RWPE2 (cell line): ENCODE measurements around the gene CACHD1.

Experiments used
- ATAC-seq: fragments of 200-7000 bp; cut with Tn5 transposase; 3 replicates; pipeline ENCODE4 v1.9.1; 2021; ENCODE audit warnings: low read depth
- DNase-seq: peaks from one replicate; pipeline ENCODE4 v3.0.0-alpha.2; 2020; ENCODE audit warnings: low spot score
- H3K27ac ChIP-seq: fragments of 450-650 bp; 2 replicates; pipeline ENCODE4 v1.5.1; 2017; ENCODE audit warnings: mild to moderate bottlenecking; ENCODE audit not compliant: poor library complexity, severe bottlenecking
- H3K27me3 ChIP-seq: fragments of 250-450 bp; sonication (Bioruptor Pico); 2 replicates; pipeline ENCODE4 v1.5.1; 2021; ENCODE audit warnings: mild to moderate bottlenecking, moderate library complexity; ENCODE audit not compliant: insufficient read depth, poor library complexity, severe bottlenecking
- H3K36me3 ChIP-seq: fragments of 250-450 bp; sonication (Bioruptor Pico); 2 replicates; pipeline ENCODE4 v1.5.1; 2020; ENCODE audit warnings: low read depth, mild to moderate bottlenecking, moderate library complexity
- H3K4me1 ChIP-seq: fragments of 250-450 bp; sonication (Bioruptor Pico); 2 replicates; pipeline ENCODE4 v1.5.1; 2021; ENCODE audit warnings: mild to moderate bottlenecking, moderate library complexity; ENCODE audit not compliant: insufficient read depth, poor library complexity, severe bottlenecking
- H3K4me3 ChIP-seq: fragments of 250-450 bp; sonication (Bioruptor Pico); 2 replicates; pipeline ENCODE4 v1.5.1; 2021; ENCODE audit warnings: mild to moderate bottlenecking, moderate library complexity; ENCODE audit not compliant: severe bottlenecking
- H3K9me3 ChIP-seq: fragments of 250-450 bp; sonication (Bioruptor Pico); 2 replicates; pipeline ENCODE4 v1.5.1; 2021; ENCODE audit warnings: mild to moderate bottlenecking, moderate library complexity; ENCODE audit not compliant: severe bottlenecking
- TF ChIP-seq, protein P1 (sequence below): fragments of 450-650 bp; IDR thresholded peaks from one replicate; pipeline ENCODE4 v1.5.1; 2017; ENCODE audit warnings: mild to moderate bottlenecking, moderate library complexity; ENCODE audit not compliant: poor library complexity, severe bottlenecking

CACHD1 gene

DNA sequence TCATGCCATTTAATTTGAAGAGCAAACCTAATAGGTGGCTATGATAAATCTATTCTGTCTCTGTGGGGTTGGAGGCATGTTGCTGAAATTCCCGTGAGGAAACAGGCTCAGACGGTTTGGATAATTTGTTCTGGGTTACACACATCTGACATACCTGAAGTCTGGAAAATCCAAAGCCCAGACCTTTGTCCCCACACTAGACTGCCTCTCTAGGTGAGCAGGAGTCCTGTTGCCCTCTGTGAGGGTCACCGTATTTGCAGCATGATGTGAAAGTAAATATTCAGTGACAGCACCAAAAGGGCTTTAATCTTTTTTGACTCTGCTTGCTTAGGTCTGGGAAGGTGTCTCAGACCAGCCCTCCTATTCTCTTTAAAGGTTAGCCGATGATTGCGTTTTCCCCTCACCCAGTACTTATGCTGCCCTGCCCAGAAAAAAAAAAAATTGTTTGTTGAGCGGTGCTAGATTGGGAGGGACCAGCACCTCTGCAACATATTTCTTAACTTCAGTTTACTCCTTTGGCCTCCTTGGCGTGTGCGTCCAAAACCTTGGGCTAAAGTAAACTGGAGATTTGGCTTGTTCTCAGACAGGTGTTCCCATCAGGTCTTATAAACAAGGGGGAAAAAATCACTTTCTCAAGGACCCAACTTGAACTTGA lies 67.0 kb downstream of the CACHD1 start:
- no peaks in the 10 kb centered on the region for H3K36me3 ChIP-seq
- TF ChIP-seq, protein P1, sequence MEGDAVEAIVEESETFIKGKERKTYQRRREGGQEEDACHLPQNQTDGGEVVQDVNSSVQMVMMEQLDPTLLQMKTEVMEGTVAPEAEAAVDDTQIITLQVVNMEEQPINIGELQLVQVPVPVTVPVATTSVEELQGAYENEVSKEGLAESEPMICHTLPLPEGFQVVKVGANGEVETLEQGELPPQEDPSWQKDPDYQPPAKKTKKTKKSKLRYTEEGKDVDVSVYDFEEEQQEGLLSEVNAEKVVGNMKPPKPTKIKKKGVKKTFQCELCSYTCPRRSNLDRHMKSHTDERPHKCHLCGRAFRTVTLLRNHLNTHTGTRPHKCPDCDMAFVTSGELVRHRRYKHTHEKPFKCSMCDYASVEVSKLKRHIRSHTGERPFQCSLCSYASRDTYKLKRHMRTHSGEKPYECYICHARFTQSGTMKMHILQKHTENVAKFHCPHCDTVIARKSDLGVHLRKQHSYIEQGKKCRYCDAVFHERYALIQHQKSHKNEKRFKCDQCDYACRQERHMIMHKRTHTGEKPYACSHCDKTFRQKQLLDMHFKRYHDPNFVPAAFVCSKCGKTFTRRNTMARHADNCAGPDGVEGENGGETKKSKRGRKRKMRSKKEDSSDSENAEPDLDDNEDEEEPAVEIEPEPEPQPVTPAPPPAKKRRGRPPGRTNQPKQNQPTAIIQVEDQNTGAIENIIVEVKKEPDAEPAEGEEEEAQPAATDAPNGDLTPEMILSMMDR, result no peak
- H3K27me3 ChIP-seq, result no peaks in the 10 kb centered on the region
- no peaks in the 10 kb centered on the region for H3K4me1 ChIP-seq
- ATAC-seq (no peak), DNase-seq (no peak)
- H3K9me3 ChIP-seq, result no peaks in the 10 kb centered on the region
- H3K27ac ChIP-seq, result no peak overlapping the region
- H3K4me3 ChIP-seq, result no peak overlapping the region

DNA sequence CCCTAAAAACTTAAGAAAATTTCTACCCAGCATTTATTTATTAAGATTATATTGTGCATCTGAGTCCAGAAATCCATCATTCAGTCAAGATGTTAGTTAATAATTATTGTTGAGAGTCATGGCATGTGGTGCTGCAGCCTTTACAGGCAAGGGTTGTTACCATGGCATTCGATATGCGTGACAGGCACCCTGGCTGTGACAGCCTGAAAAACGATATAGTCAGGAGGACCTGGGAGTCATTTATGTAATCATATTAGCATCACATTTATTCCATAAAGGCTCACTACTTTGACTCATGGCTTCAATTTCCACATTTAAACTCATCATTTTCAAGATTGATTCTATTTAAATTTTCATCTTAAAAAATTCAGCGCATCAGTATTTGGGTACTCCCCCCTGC lies 68.0 kb downstream of the CACHD1 start:
- no peaks in the 10 kb centered on the region for H3K4me1 ChIP-seq
- TF ChIP-seq, protein P1, result no peak
- ATAC-seq (no peak), DNase-seq (no peak)
- H3K4me3 ChIP-seq, result no peak overlapping the region
- H3K36me3 ChIP-seq, result no peaks in the 10 kb centered on the region
- H3K9me3 ChIP-seq, result no peaks in the 10 kb centered on the region
- H3K27me3 ChIP-seq, result no peaks in the 10 kb centered on the region
- no peak overlapping the region for H3K27ac ChIP-seq

DNA sequence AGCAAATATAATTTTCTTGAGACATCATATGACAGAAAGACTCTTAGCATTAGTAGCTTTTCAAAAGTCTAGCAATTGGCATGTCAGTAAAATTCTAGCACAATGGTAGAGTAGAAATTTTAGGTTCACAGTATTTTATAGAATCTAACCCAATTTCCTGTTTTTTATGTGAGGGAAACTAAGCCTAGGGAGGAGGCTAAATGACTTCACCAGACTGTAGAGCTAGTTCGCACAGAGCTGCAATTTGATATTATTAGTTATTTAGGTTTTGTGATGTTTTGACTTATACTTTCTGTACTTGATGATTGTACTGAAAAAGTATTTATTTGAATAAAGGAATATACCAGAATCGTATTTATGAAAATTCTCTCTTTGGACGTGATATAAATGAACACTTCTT lies 68.5 kb downstream of the CACHD1 start:
- TF ChIP-seq, protein P1, result no peak
- H3K27ac ChIP-seq, result no peak overlapping the region
- no peak for DNase-seq
- no peak for ATAC-seq
- H3K4me1 ChIP-seq, result no peaks in the 10 kb centered on the region
- H3K9me3 ChIP-seq, result no peaks in the 10 kb centered on the region
- H3K36me3 ChIP-seq, result no peaks in the 10 kb centered on the region
- no peaks in the 10 kb centered on the region for H3K27me3 ChIP-seq
- H3K4me3 ChIP-seq, result no peak overlapping the region

DNA sequence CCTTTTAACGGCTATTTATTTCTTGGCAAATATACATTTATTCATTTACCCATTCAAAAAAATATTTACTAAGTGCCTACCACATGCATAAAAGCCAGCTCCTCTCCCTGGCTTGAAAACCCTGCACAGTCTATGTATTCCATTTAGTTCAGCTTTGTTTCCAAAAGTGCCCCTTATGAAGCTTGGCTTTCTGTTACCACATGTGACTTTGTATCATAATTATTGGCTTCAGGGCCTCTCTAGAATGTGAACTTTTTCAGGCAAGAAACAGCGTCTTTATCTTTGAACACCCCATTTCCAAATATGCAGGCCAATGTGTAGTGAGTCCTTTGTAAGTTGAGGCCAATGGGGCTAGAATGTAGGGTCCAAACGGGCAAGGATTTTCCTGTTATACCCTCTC lies 69.4 kb downstream of the CACHD1 start:
- H3K27me3 ChIP-seq, result no peaks in the 10 kb centered on the region
- no peak overlapping the region for H3K4me3 ChIP-seq
- ATAC-seq (no peak), DNase-seq (no peak)
- no peaks in the 10 kb centered on the region for H3K4me1 ChIP-seq
- no peaks in the 10 kb centered on the region for H3K9me3 ChIP-seq
- TF ChIP-seq, protein P1, result no peak
- no peak overlapping the region for H3K27ac ChIP-seq
- H3K36me3 ChIP-seq, result no peaks in the 10 kb centered on the region

DNA sequence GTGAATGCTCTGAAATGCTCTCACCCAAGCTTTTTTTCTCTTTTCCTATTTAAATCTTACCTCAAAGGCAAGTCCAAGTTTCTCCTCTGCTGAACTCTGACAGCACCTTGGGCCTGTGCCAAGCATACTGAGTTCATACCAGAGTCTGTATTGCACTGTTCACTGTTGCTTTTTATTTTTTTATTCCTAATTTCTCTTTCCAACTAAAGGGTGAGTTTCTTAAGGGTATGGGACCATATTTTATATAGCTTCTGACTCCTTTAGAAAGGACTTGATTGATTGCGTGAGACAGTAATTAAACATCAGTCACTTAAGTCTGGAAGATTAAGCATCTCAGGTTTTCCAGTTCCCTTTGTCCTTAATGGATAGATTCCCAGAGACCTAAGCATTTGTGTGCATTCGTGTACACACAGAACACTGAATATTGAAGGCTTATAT lies 69.9 kb downstream of the CACHD1 start:
- Histone ChIP-seq H3K27ac (no peak overlapping the region), H3K4me3 (no peak overlapping the region)

More for the DNA sequence above, 69.9 kb downstream of the CACHD1 start:
- Histone ChIP-seq H3K27me3 (no peaks in the 10 kb centered on the region), H3K4me1 (no peaks in the 10 kb centered on the region), H3K9me3 (no peaks in the 10 kb centered on the region), H3K36me3 (no peaks in the 10 kb centered on the region)
- TF ChIP-seq, protein P1, result no peak
- DNase-seq (no peak), ATAC-seq (no peak)
